ENCODE data around the gene RNF2.

- TF ChIP-seq CTCF (IDR thresholded peaks at IDR 0.05): no peak
- no peak for TF ChIP-seq POLR2A (IDR thresholded peaks at IDR 0.05)
- no peak for TF ChIP-seq EP300 (IDR thresholded peaks at IDR 0.05; ENCODE audit: low read depth)
These were observed 58.7 kb downstream of the RNF2 start for GRCh38 chr1:185104083-185104482.
